GM12892 (cell line): ENCODE data around the gene PACS1.

Experiments used
- POLR2A ChIP-seq: IDR thresholded peaks from 2 replicates; pipeline ENCODE4 v1.6.1; 2011; ENCODE audit warnings: low read depth, low read length, control low read depth
- POLR2AphosphoS5 ChIP-seq: IDR thresholded peaks from 2 replicates; pipeline ENCODE4 v1.6.1; 2011; ENCODE audit warnings: low read depth, low read length, control low read depth
- TAF1 ChIP-seq: IDR thresholded peaks from 2 replicates; pipeline ENCODE4 v1.6.1; 2011; ENCODE audit warnings: low read depth, mild to moderate bottlenecking, control low read depth, low read length, borderline replicate concordance

DNA sequence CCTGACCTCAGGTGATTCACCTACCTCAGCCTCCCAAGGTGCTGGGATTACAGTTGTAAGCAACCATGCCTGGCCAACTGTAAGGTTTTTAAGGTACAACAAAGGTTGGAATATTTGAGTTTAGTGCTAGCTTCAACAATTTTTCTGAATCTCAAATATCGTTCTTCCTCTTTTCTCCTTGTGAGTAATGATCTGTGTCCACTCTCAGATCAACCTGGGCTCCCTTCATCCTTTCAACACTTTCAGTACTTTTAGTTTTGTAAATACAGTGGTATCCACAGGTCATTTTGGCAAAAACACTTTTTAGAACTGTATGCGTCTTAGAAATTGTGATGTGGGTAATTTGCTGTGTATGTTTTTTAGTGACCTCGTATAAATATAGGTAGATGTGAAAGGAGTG is 7.9 kb downstream of the PACS1 start:
- TF ChIP-seq POLR2A (no peak), POLR2AphosphoS5 (no peak), TAF1 (no peak)
